Measurements from ENCODE around the gene CRTAC1.

CRTAC1 gene

DNA sequence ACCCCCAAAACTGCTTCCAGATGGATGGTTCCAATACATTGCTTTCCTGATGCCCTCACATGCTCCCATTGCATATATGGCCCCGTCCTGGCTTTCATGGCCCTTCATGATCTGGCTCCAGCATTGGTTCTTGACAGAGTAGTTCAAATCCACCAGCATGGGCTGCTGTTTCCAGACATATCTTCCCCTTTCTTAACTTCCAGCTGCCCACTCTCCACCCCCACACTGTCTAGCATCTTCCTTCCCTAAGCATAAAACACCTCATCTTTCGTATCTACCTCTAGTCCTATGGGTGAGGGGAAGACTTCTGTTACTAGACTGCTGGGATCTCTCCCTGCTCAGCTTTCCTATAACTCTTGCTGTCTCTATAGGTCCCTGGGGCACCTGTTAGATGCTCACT lies 194.0 kb downstream of the CRTAC1 start:
- no peak for FAIRE-seq

GRCh38 chr10:97831259-97831658 lies 199.2 kb downstream of the CRTAC1 start:
- FAIRE-seq = no peak

- FAIRE-seq = no peak
These were observed 200.4 kb downstream of the CRTAC1 start for GRCh38 chr10:97830064-97830463.

DNA sequence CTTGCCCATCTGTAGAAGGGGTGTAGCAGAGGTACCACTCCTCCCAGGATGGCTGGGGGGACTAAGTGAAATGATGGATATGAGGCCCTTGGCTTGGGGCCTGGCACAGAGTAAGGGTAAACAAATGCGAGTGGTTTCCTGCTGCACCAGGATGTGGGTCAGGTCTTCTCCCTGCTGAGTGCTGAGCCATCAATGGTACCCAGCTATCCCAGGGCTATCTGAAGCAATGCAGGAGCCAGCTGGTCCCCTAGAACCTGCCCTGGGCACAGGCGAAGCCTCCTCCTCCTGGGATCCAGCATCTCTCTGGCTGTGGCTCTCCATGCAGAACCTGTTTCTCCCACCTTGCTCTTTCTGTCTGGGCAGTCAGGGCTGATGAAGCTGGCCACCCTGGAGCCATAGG lies 201.7 kb downstream of the CRTAC1 start:
- FAIRE-seq = no peak

DNA sequence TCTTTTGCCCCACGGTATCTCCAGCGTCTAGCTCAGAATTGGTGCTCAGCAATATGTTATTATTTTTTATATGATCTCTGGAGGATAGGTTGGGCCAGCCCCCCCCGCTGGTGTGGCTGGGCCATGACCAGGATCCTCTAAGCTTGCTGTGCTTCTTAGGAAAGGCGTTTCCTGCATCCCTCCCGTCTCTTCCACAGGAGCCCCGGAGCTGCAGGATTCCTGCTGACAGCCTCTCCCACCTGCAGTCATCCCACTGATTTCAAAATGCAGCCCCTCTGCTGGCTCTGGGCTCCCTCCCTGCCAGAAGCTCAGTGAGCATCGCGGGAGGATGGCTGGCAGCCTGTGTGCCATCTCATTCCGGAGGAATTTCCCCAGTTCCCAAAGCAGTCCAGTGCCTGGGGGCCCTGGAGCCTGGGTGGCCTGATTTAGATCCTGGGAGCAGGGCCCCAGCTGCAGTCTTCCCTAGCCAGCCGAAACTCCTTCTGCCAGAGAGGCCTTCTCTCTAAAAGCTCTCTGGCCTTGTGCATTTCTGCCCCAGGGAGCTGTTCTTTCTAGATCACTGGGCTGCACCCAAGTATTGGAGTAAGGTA lies 202.6 kb downstream of the CRTAC1 start:
- no peak for FAIRE-seq

GRCh38 chr10:97826892-97827291 lies 203.5 kb downstream of the CRTAC1 start:
- FAIRE-seq = no peak

- no peak for FAIRE-seq
These were observed 205.2 kb downstream of the CRTAC1 start for GRCh38 chr10:97825020-97825760.

DNA sequence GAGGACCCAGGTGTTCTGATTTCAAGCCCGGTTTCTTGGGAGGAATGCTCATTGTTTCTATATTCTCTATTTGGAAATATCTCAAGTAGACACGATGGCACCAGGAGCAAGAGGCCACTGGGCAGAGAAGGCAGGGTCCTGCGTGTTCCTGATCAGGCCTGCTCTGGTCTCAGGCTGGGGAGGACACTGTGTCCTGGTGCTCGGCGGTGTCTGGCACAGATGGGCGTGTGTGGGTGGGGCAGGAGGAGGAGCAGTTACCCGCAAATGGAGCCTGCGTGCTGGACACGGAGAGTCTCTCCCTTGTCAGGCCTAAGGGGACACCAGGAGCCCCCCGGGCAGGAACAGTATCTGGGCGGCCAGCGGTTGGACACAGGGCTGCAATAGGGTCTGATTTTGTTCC lies 206.7 kb downstream of the CRTAC1 start:
- FAIRE-seq = no peak

GRCh38 chr10:97822261-97822687 lies 208.1 kb downstream of the CRTAC1 start:
- FAIRE-seq = no peak

GRCh38 chr10:97821308-97822038 lies 208.9 kb downstream of the CRTAC1 start:
- FAIRE-seq = no peak

DNA sequence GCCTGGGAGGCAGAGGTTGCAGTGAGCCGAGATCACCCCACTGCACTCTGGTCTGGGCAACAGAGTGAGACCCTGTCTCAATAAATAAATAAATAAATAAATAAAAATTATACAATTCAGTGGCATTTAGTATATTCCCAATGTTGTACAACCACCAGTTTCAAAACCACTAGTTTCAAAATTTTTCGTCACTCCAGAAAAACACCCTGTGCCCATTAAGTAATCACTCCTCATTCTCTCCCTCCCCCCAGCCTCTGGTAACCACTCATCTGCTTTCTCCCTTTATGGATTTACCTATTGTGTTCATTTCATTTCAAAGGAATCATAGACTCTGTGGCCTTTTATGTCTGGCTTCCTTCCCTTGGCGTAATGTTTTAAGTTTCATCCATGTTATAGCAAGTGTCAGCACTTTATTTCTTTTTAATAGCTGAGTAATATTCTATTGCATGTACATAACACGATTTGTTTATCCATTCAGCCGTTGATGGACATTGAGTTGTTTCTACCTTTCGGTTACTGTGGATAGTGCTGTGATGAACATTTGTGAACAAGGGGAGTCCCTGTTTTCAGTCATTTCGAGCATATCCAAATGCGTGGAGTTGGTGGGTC lies 210.2 kb downstream of the CRTAC1 start:
- no peak for FAIRE-seq

GRCh38 chr10:97818572-97818971 lies 211.8 kb downstream of the CRTAC1 start:
- FAIRE-seq = no peak

DNA sequence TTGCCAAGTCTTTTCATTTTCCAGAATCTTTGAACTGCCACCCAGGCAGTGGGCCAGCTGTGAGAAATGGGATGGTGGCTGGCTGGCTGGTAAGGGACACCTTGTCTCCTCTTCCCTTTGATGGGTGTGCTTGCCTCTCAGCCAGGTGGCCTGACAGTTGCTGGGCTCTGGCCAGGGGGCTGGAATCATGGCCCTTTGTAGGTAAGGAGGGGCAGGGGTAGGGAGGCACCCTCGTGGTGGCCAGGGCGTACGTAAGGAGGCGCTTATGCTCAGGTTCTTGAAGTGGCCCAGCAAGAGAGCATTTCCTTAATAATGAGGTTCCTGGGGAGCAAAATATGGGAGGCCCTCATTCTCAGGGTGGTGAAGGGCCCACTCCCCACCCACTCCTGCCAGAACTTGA lies 213.8 kb downstream of the CRTAC1 start:
- FAIRE-seq = no peak
